VCaP (cell line): ENCODE data around the gene KRTAP3-2.

Experiments used
- H3K27ac ChIP-seq: fragments of 450-650 bp; 2 replicates; pipeline ENCODE4 v1.5.1; 2017
- CTCF ChIP-seq: fragments of 450-650 bp; conservative IDR thresholded peaks from 2 replicates; pipeline ENCODE4 v1.5.1; 2017; ENCODE audit warnings: mild to moderate bottlenecking, moderate library complexity

Gene KRTAP3-2

GRCh38 chr17:41015454-41015853, 15.7 kb upstream of the KRTAP3-2 start:
- no peak overlapping the region for H3K27ac ChIP-seq
- no peak for TF ChIP-seq CTCF

GRCh38 chr17:41013606-41014005, 13.9 kb upstream of the KRTAP3-2 start:
- H3K27ac ChIP-seq = no peak overlapping the region
- TF ChIP-seq CTCF = no peak

GRCh38 chr17:41013181-41013580, 13.5 kb upstream of the KRTAP3-2 start:
- H3K27ac ChIP-seq = no peak overlapping the region
- no peak for TF ChIP-seq CTCF

GRCh38 chr17:41012326-41013120, 12.8 kb upstream of the KRTAP3-2 start:
- no peak overlapping the region for H3K27ac ChIP-seq
- no peak for TF ChIP-seq CTCF

- H3K27ac ChIP-seq = peak overlapping the region; percentile 61
- TF ChIP-seq CTCF = no peak
These were observed 10.7 kb upstream of the KRTAP3-2 start for GRCh38 chr17:41010441-41010840.

GRCh38 chr17:41009936-41010335, 10.2 kb upstream of the KRTAP3-2 start:
- H3K27ac ChIP-seq = peak overlapping the region; percentile 61
- TF ChIP-seq CTCF = no peak

GRCh38 chr17:41009301-41009760, 9.6 kb upstream of the KRTAP3-2 start:
- TF ChIP-seq CTCF = no peak
- H3K27ac ChIP-seq = peak overlapping the region; percentile 61
